AG04449 (cell line): ENCODE data around the gene FAM78B.

Experiments used
- CTCF ChIA-PET: fragments of 350-600 bp; formaldehyde crosslinking; extraction: SDS; loops from one replicate; lab custom pipeline; 2021; ENCODE audit warnings: antibody characterized with exemption; lab: Yijun Ruan, JAX
- POLR2A ChIA-PET: fragments of 400-600, 350-600 bp; formaldehyde crosslinking; extraction: SDS; loops from one replicate; lab custom pipeline; 2020; ENCODE audit warnings: antibody characterized with exemption, inconsistent platforms; lab: Yijun Ruan, JAX
- DNase-seq: peaks from one replicate; pipeline ENCODE4 v3.0.0-alpha.2; 2010; ENCODE audit warnings: low read depth, low spot score
- H3K4me3 ChIP-seq: 2 replicates; pipeline ENCODE4 v1.5.1; 2011; ENCODE audit warnings: low read depth, mild to moderate bottlenecking, control low read depth, low read length
- TF ChIP-seq, protein P1 (sequence below): IDR thresholded peaks from one replicate; pipeline ENCODE4 v1.5.1; 2011; ENCODE audit warnings: mild to moderate bottlenecking, moderate library complexity, low read length, control low read depth, inconsistent platforms; ENCODE audit not compliant: insufficient read depth; ENCODE audit errors: missing control alignments

FAM78B gene

DNA sequence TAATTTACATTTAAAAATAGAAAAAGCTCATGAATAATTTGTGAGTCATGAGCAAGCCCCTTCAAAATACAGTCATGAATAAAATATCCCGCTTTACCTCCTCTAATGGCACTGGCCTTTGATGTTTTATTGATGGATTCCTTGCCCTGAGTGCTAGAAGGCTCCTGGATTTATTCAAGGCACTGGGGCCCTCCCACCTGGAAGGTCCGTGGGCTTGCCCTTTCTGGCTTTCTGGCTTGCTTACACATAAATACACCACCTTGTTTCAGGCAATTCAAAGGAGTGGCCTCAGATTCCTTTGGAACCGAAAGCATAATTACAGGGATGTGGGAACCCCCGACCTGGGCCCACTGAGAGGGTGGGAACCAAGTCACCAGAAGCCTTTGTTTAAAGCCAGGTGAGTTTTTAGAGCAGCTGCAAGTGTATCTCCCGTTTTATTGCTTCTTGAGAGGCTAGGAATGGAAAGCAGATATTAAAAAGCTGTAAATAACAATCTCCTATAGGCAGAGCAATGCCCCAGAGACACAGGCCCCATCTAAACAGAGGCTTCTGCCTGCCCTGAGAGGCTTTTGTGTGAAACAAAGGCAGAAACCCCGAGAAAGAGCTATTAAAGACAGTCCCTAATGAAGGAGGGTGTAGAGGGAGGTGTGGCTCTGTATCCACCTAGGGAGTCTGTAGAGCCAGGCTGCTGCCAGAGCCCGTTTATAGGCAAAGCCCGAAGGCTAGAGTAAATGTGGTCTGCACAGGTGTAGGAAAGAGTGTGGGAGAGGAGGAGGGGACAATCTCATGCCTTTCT, 126.4 kb downstream of the FAM78B start:
- CTCF ChIA-PET = no interaction called here
- TF ChIP-seq, protein P1, sequence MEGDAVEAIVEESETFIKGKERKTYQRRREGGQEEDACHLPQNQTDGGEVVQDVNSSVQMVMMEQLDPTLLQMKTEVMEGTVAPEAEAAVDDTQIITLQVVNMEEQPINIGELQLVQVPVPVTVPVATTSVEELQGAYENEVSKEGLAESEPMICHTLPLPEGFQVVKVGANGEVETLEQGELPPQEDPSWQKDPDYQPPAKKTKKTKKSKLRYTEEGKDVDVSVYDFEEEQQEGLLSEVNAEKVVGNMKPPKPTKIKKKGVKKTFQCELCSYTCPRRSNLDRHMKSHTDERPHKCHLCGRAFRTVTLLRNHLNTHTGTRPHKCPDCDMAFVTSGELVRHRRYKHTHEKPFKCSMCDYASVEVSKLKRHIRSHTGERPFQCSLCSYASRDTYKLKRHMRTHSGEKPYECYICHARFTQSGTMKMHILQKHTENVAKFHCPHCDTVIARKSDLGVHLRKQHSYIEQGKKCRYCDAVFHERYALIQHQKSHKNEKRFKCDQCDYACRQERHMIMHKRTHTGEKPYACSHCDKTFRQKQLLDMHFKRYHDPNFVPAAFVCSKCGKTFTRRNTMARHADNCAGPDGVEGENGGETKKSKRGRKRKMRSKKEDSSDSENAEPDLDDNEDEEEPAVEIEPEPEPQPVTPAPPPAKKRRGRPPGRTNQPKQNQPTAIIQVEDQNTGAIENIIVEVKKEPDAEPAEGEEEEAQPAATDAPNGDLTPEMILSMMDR = no peak
- no peak for DNase-seq
- POLR2A ChIA-PET = no interaction called here
- H3K4me3 ChIP-seq = no peak overlapping the region

DNA sequence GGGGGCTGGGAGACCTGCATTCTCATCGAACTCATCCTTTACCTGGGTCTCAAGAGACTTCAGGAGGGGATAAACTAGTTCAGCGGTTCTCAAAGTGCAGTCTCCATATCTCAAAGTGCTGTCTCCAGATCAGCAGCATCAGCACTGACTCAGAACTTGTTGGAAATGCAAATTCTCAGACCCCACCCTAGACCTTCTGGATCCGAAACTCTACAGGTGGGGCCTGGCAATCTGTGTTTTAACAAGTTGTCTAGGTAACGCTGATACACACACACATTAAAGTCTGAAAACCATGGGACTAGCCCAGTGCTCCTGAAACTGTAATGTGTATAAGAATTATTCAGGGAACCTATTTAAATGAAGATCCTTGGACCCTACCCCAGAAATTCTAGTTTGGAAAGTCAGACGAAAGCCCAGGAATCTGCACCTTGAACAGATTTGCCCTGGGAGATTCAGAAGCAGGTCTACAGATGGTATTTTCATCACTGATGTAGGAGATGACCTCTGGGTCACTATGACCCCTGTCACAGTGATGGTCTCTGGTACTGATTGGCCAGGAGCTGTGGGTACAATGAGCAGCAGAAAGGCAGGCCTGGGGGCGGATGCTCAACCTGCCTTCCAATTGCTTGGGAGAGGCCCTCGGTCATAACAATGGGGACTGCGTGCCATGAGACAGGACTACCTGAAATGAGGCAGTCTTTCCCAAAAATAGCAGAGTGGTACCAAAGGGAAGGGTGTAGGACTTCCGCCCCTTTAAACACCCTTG, 127.2 kb downstream of the FAM78B start:
- DNase-seq = no peak
- POLR2A ChIA-PET = no interaction called here
- CTCF ChIA-PET = no interaction called here
- no peak overlapping the region for H3K4me3 ChIP-seq
- TF ChIP-seq, protein P1 = no peak

DNA sequence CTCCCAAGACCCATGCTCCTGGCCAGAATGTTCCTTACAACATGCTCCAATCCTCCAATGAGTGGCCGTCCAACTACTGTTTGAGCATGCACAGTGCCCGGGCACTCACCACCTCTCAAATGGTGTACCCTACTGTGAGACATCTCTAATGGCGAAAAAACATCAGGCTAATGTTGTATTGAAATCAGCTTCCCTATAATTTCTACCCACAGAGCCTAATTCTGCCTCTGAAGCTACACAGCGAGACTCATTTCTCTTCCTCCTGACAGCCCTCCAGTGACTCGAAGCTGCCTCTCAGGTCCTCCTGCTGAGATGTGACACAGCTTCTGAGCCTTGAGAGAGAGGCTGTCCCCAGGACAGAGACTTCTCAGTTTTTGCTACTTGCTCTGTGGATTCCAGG, 130.7 kb downstream of the FAM78B start:
- no peak for DNase-seq
- no peak overlapping the region for H3K4me3 ChIP-seq
- ChIA-PET CTCF (no interaction called here), POLR2A (no interaction called here)
- TF ChIP-seq, protein P1 = no peak

DNA sequence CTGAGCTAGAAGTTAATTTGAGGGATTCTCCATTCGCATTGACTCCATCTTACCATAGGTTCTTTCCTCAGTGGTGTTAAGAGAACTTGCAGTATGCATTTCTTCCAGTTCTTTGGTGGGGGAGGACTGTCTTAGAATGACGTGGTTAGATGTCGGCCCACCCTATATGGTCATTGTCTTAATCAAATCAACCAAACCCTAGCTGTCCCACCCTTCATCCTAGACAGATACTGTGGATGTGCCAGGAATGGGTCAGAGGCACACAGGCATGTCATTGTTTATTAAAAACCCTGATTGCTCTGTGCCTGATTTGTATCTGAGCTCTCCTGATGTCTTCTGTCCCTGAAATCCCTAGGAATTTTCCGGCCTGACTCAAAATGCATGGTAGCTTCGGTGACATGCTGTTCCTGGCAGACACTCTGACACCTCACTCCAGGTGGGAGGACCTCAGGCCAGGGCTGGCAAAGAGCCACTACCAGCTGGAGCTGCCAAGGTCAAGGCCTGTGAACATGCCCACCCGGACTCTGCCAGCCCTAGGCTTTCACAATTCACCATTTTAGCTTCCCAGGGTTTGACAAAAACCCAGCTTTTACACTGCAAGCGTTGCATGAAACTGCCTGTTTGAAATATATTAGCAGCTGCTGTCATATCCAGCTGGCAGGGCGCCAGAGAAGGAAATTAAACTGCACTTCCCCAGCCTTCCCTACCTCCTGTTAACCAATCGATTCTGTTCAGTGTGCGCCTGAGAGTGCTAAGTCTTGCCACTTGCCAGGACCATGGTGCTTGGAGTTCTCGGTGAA, 134.0 kb downstream of the FAM78B start:
- TF ChIP-seq, protein P1 = no peak
- no peak overlapping the region for H3K4me3 ChIP-seq
- DNase-seq = no peak
- POLR2A ChIA-PET = no interaction called here
- CTCF ChIA-PET = no interaction called here

DNA sequence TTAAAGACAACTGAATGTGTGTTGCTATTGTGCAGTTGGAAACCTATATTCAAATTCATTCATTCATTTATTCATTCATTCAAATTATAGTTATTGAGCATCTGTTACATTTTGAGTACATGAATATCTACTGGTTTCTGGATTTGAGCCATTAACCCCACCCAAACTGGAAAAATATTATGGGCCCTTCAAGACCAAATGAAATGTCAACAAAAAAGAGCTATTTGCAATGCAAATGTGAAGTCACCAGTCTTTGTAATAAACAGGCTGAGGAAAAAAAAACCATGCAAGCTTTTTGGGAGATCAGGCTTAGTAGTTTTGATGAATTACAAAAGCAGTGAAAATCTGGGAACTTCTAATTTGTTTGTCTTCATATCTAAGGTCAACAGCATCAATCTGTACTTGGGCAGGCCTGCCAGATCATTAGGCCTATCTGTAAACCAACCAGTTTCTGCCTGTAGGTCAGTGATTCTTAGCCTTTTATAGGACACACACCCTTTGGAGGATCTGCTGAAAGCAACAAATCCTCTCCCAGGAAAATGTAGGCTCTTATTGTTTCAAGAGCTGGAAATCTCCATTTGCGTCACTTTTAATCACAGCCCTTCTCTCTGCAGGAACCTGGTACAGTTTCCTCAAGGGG, 134.7 kb downstream of the FAM78B start:
- no peak overlapping the region for H3K4me3 ChIP-seq
- TF ChIP-seq, protein P1 = no peak
- DNase-seq = no peak
- CTCF ChIA-PET = no interaction called here
- POLR2A ChIA-PET = no interaction called here
